Effector memory CD4-positive, alpha-beta T cell (primary cell): ENCODE measurements around the gene CTNND1.

Source experiments
- DNase-seq, 3 donors: peaks; one replicate each; pipeline ENCODE4 v3.0.0-alpha.2; 2020
- H3K27ac ChIP-seq: 2 replicates; pipeline ENCODE4 v1.7.0; 2013; ENCODE audit warnings: mild to moderate bottlenecking, low read length, moderate library complexity; ENCODE audit not compliant: insufficient read depth, poor library complexity, severe bottlenecking
- H3K27me3 ChIP-seq: replicated peaks from 2 replicates; pipeline ENCODE4 v1.7.0; 2013; ENCODE audit warnings: mild to moderate bottlenecking, low read length; ENCODE audit not compliant: insufficient read depth, control insufficient read depth, poor library complexity, severe bottlenecking
- H3K36me3 ChIP-seq: 2 replicates; pipeline ENCODE4 v1.7.0; 2013; ENCODE audit warnings: mild to moderate bottlenecking, low read length, moderate library complexity; ENCODE audit not compliant: control insufficient read depth, insufficient read depth
- H3K4me1 ChIP-seq: 2 replicates; pipeline ENCODE4 v1.7.0; 2013; ENCODE audit warnings: low read length, mild to moderate bottlenecking; ENCODE audit not compliant: control insufficient read depth, insufficient read depth, poor library complexity, severe bottlenecking
- H3K4me3 ChIP-seq: 2 replicates; pipeline ENCODE4 v1.7.0; 2013; ENCODE audit warnings: low read length, low read depth, mild to moderate bottlenecking; ENCODE audit not compliant: insufficient read depth, poor library complexity, severe bottlenecking
- H3K9me3 ChIP-seq: 2 replicates; pipeline ENCODE4 v1.7.0; 2013; ENCODE audit warnings: mild to moderate bottlenecking, low read length, moderate library complexity; ENCODE audit not compliant: control insufficient read depth

The CTNND1 gene

DNA sequence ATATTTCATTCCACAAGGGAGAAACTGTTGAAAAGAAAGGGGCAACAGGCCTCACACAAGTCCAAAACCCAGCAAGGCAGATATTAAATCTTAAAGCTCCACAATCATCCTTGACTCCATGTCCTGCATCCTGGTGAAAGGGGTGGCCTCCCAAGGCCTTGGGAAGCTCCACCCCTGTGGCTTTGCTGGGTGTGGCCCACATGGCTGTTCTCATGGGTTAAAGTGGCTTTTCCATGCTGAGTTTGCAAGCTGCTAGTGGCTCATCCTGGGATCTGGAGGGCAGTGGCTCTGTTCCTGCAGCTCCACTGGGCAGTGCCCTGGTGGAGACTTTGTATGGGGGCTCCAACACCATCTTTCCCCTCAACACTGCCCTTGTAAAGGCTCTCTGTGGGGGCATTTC is 106.4 kb downstream of the CTNND1 start:
- Histone ChIP-seq H3K9me3 (no peaks in the 10 kb centered on the region), H3K27ac (no peak overlapping the region), H3K4me1 (no peaks in the 10 kb centered on the region), H3K4me3 (no peak overlapping the region), H3K27me3 (no peaks in the 10 kb centered on the region), H3K36me3 (no peaks in the 10 kb centered on the region)
- DNase-seq: no peak

DNA sequence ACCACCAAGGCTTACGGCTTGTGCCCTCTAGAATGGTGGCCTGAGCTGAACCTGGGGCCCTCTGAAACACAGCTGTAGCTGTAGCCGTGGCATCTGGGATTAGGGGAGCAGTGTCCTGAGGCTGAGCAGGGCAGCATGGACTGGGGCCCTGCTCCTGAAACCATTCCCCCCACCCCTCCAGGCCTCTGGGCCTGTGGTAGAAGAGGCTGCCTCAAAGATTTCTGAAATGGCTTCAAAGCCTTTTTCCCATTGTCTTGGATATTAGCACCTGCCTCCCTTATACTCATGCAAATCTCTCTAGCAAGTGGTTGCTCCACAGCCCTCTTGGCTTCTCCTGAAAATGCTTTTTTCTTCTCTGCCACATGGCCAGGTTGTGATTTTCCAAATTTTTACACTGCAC is 106.9 kb downstream of the CTNND1 start:
- DNase-seq: no peak
- Histone ChIP-seq H3K27ac (no peak overlapping the region), H3K4me1 (no peaks in the 10 kb centered on the region), H3K27me3 (no peaks in the 10 kb centered on the region), H3K4me3 (no peak overlapping the region), H3K9me3 (no peaks in the 10 kb centered on the region), H3K36me3 (no peaks in the 10 kb centered on the region)
